ENCODE results near the gene AUTS2.

The AUTS2 gene

GRCh38 chr7:70752794-70753241, 1154.5 kb downstream of the AUTS2 start:
- no peak for DNase-seq

- no peak for DNase-seq
Observed at GRCh38 chr7:70756789-70757188, 1158.5 kb downstream of the AUTS2 start.

GRCh38 chr7:70758646-70759045, 1160.4 kb downstream of the AUTS2 start:
- DNase-seq, result no peak

- no peak for DNase-seq
Observed at GRCh38 chr7:70759674-70760073, 1161.4 kb downstream of the AUTS2 start.

- no peak for DNase-seq
Observed at GRCh38 chr7:70761711-70762328, 1163.5 kb downstream of the AUTS2 start.

- no peak for DNase-seq
Observed at GRCh38 chr7:70762696-70763095, 1164.4 kb downstream of the AUTS2 start.

GRCh38 chr7:70763961-70764691, 1165.9 kb downstream of the AUTS2 start:
- DNase-seq, result no peak

- DNase-seq, result no peak
Observed at GRCh38 chr7:70764701-70765208, 1166.5 kb downstream of the AUTS2 start.

- DNase-seq, result no peak
Observed at GRCh38 chr7:70765651-70766050, 1167.4 kb downstream of the AUTS2 start.

GRCh38 chr7:70766109-70766508, 1167.8 kb downstream of the AUTS2 start:
- no peak for DNase-seq

GRCh38 chr7:70766694-70767093, 1168.4 kb downstream of the AUTS2 start:
- DNase-seq, result no peak

GRCh38 chr7:70770154-70770553, 1171.9 kb downstream of the AUTS2 start:
- DNase-seq, result no peak

- no peak for DNase-seq
Observed at GRCh38 chr7:70771451-70771850, 1173.2 kb downstream of the AUTS2 start.

- DNase-seq, result no peak
Observed at GRCh38 chr7:70772891-70773290, 1174.6 kb downstream of the AUTS2 start.

- DNase-seq, result no peak
Observed at GRCh38 chr7:70773406-70773805, 1175.1 kb downstream of the AUTS2 start.

GRCh38 chr7:70774950-70775527, 1176.8 kb downstream of the AUTS2 start:
- no peak for DNase-seq

- DNase-seq, result no peak
Observed at GRCh38 chr7:70775570-70776156, 1177.4 kb downstream of the AUTS2 start.

- DNase-seq, result no peak
Observed at GRCh38 chr7:70776627-70777101, 1178.4 kb downstream of the AUTS2 start.

- DNase-seq, result no peak
Observed at GRCh38 chr7:70777251-70777650, 1179.0 kb downstream of the AUTS2 start.

GRCh38 chr7:70778585-70778984, 1180.3 kb downstream of the AUTS2 start:
- DNase-seq, result no peak

GRCh38 chr7:70779321-70779720, 1181.0 kb downstream of the AUTS2 start:
- DNase-seq, result no peak

GRCh38 chr7:70781922-70782311, 1183.6 kb downstream of the AUTS2 start:
- DNase-seq, result no peak

GRCh38 chr7:70782796-70783195, 1184.5 kb downstream of the AUTS2 start:
- no peak for DNase-seq

- no peak for DNase-seq
Observed at GRCh38 chr7:70785427-70785826, 1187.2 kb downstream of the AUTS2 start.

All from NCI-H510A (cell line).